Measurements from ENCODE around the gene OR4A47.
"Not testable (repeated sequence)": the region's sequence is repeated elsewhere in the genome, so short reads cannot be mapped to it uniquely, and the experiment has no call there.

- TF ChIP-seq POLR2AphosphoS5, EP300, CTCF (IDR thresholded peaks at IDR 0.05): not testable (repeated sequence)
These were observed at the start of gene OR4A47 for GRCh38 chr11:48488493-48488892.

Data from gastroesophageal sphincter (tissue), 3 donors.